ENCODE data around the gene UCN3. TPM values are rescaled to one million over a fixed set of nuclear protein-coding genes. Genes with fewer than 3 reads are reported as not detected.
"Not testable (repeated sequence)": the region's sequence is repeated elsewhere in the genome, so short reads cannot be mapped to it uniquely, and the experiment has no call there.

UCN3 gene
- total RNA-seq, 1 experiment from 2014 or later = not detected

DNA sequence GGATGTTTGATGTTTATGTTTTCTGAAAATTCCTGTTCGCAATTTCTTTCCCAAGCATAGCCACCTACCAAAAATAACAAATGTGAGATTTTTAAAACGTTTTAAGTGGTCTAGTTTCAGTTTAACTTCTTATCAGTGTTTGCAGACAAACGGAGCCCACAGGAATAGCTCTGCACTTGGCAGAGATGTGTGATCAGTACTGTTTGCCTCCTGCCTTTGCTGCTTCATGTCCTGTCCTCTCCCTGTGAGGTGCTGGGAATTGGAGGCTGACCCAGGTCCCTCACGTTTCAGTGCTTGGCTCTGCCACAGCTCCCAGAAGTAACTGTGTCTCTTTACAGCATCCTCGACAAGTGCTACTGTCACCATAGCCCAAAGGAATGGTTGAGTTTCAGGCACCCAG lies 1.2 kb downstream of the UCN3 start:
- DNase-seq (ENCODE audit: low read depth) = no peak

DNA sequence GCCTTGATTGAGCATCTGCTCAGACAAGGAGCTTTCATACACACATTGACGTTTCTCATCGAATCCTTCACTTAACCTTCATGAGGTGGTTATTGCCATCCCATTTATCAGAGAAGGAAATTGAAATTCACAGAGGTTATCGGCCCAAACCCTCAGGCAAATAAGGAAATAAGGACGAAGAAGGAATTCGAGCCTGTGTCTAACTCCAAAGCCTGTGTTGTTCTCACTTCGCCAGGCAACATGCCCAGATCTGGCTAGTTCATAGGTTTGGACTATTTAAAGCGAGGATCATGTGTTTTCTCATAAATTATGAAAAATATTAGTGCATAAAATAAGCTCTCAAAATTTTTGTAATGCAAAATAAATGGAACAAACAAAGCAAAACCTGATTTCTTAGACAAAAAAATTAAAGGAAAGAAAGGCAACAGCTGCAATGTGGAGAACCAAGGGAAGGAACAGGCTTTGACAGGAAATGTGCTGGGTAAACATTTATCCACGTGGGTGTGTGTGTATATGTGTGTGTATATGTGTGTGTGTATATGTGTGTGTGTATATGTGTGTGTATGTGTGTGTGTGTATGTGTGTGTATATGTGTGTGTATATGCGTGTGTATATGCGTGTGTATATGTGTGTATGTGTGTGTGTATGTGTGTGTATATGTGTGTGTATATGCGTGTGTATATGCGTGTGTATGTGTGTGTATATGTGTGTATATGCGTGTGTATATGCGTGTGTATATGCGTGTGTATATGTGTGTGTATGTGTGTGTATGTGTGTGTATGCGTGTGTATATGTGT lies 4.8 kb downstream of the UCN3 start:
- DNase-seq (ENCODE audit: low read depth) = no peak

DNA sequence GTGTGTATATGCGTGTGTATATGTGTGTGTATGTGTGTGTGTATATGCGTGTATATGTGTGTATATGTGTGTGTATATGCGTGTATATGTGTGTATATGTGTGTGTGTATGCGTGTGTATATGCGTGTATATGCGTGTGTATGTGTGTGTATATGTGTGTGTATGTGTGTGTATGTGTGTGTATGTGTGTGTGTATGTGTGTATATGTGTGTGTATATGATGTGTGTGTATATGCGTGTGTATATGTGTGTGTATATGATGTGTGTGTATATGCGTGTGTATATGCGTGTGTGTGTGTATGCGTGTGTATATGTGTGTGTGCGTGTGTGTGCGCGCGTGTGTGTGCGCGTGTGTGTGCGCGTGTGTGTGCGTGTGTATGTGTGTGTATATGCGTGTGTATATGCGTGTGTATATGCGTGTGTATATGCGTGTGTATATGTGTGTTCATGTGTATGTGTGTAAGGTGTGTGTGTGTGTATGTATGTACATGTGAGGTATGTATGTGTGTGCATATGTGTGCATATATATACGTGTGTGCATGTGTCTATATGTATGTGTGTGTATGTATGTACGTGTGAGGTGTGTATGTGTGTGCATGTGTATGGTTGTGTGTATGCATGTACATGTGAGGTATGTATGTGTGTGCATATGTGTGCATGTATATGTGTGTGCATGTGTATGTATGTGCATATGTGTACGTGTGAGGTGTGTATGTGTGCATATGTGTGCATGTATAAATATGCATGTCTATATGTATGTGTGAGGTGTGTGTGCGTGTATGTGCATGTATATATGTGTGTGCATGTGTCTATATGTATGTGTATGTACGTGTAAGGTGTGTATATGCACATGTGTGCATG lies 6.0 kb downstream of the UCN3 start:
- no peak for DNase-seq (ENCODE audit: low read depth)

DNA sequence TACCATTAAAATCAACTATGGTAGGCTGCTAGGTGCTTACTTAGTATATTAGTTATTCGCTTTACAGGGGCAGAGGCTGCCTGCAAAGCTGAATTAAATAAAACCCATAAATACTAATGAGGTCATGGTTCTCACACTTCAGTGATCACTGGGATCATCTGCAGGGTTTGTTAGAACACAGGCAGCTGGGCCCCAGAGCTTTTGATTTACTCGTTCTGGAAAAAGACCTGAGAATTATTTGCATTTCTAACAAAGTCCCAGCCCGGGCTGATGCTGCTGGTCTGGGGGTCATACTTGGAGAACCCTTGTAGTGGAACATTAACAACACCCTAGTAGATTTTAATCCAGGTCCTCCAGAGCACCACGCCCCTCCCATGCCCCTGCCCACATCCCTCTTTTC lies 8.5 kb downstream of the UCN3 start:
- no peak for DNase-seq (ENCODE audit: low read depth)

DNA sequence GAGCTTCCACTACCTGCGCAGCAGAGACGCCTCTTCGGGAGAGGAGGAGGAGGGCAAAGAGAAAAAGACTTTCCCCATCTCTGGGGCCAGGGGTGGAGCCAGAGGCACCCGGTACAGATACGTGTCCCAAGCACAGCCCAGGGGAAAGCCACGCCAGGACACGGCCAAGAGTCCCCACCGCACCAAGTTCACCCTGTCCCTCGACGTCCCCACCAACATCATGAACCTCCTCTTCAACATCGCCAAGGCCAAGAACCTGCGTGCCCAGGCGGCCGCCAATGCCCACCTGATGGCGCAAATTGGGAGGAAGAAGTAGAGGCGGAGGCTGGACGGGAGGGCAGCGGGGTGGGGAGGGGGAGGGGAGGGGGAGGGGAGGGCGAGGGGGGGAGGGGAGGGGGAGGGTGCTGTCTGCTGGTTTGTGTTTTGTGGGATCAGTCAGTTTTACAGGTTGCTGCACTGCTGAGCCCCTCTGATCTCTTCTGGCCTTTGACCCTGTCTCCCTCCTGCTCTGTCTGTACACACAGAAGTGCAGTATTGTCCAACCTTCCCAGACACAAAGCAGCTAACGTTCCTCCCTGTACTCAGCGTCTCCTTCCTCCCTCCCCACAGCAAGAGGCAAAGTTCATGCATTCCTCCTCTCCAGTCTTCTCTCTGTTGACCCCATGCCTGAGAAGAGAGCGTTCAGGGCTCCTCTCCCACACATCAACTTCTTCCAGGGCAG lies 9.3 kb downstream of the UCN3 start:
- DNase-seq (ENCODE audit: low read depth) = no peak

DNA sequence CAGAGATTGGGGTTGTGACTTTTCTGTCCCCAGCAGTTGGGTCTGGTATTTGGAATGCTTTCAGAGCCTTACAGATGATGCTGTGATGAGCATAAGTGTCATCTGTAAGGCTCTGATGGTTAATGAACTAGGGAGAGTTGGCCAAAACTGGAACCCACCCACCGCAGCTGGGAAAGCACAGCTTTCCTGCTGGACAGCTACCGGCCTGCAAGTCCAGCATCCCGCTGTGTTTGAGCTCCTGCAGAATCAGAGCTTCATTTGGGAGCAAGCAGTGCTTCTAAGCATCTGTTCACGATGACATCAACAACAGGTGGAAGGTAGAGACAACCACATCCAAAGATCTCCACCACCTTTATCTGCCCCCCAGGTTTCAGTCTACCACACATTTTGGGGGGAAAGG lies 11.7 kb downstream of the UCN3 start:
- DNase-seq (ENCODE audit: low read depth) = no peak

DNA sequence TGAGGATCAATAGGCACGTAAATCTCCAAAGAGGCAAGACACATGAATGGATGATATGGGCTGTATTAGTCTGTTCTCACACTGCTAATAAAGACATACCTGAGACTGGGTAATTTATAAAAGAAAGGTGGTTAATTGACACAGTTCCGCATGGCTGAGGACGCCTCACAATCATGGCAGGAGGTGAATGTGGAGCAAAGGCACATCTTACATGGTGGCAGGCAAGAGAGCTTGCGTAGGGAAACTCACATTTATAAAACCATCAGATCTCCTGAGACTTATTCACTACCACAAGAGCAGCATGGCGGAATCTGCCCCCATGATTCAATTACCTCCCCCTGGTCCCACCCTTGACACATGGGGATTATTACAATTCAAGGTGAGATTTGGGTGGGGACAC lies 14.4 kb downstream of the UCN3 start:
- not testable (repeated sequence) for DNase-seq (ENCODE audit: low read depth)

DNA sequence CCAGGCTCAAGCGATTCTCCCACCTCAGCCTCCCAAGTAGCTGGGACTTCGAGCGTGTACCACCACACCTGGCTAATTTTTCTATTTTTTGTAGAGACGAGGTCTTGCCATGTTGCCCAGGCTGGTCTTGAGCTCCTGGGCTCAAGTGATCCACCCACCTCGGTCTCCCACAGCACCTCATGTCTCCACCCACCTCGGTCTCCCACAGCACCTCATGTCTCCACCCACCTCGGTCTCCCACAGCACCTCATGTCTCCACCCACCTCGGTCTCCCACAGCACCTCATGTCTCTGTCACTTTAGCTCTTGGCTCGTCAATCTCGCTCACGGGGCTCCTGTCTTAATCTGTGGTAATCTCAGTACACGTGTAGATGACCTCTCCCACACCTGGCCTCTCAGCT lies 15.6 kb downstream of the UCN3 start:
- DNase-seq (ENCODE audit: low read depth) = not testable (repeated sequence)

DNA sequence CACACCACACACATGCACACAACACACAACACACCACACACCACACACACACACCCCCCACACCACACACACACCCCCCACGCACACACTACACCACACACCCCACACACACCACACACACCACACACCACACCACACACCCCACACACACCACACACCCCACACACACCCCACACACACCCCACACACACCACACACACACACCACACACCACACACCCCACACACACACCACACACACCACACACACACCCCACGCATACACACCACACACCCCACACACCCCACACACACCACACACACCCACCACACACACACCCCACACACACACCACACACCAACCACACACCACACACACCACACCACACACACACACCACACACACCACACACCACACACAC lies 16.4 kb downstream of the UCN3 start:
- DNase-seq (ENCODE audit: low read depth) = no peak

DNA sequence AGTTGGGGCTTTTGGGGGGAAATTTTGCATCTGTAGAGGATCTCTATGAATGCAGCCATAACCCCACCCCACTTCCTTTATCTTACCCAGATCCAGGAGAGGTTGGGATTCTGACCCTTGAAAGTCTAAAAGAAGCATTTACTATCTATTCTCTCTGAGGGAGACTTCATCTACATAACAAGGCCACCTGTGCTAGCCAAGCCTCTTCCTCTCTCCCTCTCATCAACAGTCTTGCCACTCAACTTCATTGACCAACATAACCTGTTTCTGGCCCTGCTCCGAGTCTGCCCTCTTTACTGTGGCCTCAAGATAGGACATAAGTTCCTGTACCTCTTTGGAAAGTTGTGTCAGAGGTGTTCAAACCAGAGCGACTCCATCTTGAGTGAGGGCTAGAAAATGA lies 20.5 kb downstream of the UCN3 start:
- no peak for DNase-seq (ENCODE audit: low read depth)

DNA sequence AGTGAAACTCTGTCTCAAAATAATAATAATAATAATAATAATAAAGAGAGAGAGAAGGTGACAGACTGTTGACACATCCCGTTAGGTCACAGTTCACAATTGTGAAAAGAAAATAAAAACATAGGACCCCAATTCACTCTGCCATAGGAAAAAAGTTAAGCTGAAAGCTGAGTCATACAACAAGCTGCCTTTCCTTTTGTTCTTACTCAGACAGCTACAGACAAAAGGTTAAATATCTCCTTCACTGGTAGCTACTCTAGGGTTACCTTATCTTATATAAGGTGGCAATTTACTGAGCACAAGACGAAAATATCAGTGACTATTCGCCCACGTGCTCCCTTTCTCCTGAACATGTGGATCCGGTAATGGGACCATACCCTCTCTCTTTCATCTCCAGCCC lies 22.4 kb downstream of the UCN3 start:
- no peak for DNase-seq (ENCODE audit: low read depth)

DNA sequence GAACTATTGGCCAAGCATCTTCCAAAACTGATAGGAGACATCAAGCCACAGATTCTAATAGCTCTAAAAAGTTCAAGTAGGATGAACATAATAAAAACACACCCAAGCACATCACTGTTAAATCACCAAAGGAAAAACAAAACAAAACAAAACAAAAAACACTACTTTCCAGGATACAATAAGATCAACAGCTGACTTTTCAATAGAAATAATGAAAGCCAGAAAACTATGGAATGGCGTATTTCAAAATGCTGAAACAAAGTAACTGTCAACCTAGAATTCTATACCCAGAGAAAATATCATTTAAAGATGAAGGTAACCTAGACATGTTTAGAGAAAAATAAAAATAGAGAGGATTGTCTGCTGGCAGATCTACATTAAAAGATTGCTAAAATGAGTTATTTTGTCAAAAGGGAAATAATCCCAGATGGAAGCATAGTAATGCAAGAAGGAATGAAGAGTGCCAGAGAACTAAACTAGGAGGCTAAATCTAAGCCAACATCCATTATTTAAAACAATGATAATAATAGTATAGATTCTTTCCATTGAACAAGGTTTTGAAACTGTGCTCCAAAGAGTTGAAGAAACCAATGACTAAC lies 25.9 kb downstream of the UCN3 start:
- no peak for DNase-seq (ENCODE audit: low read depth)

DNA sequence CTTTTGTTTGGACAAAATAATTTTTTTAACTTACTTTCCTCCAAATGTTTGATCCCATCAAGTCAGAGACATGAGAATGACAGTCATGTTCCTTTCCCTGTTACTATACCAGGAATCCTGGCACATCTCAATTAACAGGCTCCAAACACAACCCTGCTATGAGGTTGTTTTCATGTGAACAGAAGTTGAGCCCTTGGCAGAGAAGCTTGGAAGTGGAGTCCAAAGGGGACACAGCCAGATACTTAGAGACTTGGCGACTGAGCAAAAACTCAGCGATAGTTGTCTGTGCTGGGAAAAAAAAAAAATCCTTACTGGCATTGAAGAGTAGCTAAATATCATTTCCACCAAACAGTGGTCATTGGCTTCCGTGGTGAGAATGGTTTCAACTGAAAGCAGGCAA lies 27.0 kb downstream of the UCN3 start:
- no peak for DNase-seq (ENCODE audit: low read depth)

DNA sequence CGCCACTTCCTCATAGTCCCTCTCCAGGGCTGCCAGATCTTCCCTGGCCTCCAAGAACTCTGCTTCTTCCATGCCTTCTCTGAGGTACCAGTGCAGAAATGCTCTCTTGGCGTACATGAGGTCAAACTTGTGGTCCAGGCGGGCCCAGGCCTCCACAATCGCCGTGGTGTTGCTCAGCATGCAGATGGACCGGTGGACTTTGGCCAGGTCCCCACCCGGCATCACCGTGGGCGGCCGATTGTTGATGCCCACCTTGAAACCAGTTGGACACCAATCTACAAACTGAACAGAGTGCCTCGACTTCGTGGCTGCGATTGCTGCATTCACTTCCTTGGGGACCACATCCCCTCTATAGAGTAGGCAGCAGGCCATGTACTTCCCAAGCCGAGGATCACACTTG lies 28.8 kb downstream of the UCN3 start:
- DNase-seq (ENCODE audit: low read depth) = no peak

DNA sequence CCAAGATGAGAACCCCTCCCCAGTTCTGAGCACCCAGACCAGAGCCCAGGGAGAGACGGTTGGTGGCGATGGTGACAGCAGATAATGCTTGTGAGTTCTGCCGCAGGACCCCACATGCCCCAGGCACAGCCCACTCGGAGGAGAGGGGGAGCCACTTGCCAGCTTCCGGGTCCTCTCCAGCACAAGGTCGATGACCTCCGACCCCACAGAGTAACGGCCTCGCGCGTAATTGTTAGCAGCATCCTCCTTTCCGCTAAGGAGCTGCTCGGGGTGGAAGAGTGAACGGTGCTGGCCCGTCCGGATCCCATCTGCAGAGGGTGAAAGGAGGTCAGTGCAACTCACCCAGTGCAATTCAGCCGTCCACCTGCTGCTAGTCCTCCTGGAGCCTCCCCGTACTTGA lies 30.4 kb downstream of the UCN3 start:
- no peak for DNase-seq (ENCODE audit: low read depth)

DNA sequence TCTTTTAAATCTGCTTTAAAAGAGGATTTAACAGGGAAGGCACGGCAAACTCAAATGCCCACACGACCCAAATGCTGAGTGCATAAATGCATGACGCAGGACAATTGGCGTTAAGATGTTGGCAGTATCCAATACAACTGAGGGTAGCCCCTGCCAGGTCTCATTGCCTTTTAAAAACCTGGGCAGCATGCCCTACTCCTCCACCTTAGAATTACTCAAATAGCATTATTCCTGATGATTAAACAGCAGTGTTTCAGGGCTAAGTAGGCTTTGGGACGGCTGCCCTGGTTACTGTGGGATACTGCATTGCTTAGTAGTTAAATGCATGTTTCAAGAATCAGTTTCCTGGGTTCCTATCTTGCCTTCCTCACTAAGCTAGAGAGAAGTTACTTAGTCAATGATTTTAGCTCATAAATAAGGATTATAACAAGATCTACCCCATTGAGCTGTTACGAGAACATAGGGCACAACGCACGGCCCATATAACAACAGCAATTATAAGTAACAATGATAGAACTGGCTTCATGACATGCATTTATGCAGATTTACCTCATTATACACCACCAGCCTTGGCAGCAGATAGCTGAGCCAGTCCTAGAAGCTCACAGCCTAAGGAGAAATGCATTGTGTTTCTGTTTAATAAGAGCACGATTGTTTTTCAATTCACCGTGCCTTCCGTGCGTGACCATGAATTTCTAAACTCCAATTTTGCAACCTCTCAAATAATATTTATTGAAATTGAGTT lies 32.0 kb downstream of the UCN3 start:
- peak; percentile 47 for DNase-seq (ENCODE audit: low read depth)

DNA sequence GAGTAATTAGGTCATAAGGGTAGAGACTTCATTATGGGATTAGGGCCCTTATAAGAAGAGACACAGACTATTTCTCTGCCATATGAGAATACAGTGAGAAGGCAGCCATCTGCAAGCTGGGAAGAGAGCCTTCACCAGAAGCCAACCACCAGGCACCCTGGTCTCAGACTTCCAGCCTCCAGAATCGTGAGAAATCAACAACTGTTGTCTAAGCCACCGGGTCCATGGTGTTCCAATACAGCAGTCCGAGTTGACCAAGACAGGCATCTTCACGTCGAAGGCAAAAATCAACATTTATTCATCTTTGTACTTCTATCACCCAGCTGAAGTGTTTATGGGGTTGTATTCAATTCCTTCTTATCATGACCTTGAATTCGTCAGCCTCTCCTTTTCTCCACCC lies 34.6 kb downstream of the UCN3 start:
- DNase-seq (ENCODE audit: low read depth) = no peak

DNA sequence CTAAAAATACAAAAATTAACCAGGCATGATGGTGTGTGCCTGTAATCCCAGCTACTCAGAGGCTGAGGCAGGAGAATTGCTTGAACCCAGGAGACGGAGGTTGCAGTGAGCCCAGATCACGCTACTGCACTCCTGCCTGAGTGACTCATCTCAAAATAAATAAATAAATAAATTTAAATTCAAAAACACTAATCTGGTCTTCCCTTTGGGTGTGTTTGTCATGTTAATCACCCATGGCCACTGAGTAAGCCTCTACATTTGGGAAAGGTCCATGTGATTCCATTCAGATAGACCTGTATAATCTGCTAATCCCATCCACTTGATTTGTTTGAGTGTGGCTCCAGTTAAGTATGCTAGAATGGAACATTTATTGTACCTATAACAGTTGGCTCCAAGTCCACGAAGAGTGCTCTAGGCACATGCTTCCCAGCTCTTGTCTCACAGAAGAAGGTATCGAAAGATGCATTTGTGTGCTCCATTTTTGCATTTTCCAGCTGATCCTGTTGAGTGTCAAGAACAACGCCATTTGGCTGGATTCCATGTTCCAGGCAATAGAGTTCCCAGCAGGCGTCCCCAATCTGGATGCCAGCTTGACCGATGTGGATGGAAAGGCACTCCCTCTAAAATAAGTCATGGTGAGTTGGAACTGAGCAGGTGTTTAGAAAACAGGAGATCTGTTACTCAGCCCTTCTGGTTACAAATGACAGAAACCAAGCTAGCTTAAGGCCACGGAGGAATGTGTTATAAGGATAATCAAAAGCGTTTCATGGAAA lies 35.9 kb downstream of the UCN3 start:
- no peak for DNase-seq (ENCODE audit: low read depth)

DNA sequence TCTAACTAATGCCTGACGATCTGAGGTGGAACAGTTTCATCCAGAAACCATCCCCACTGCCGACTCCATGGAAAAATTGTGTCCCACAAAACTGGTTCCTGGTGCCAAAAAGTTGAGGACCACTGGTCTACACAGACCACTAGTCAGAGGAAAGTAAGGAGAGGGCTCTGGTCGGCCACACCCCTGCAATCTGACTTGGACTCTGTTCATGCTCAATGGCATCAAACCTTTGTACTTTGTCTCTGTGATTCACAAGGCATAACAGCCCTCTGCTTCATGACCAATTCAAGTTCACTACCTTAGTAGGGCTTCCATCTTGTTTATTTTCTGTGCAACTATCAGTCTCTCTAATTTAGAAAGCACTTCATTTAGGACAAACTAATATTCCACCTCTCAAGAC lies 38.0 kb downstream of the UCN3 start:
- DNase-seq (ENCODE audit: low read depth) = no peak

DNA sequence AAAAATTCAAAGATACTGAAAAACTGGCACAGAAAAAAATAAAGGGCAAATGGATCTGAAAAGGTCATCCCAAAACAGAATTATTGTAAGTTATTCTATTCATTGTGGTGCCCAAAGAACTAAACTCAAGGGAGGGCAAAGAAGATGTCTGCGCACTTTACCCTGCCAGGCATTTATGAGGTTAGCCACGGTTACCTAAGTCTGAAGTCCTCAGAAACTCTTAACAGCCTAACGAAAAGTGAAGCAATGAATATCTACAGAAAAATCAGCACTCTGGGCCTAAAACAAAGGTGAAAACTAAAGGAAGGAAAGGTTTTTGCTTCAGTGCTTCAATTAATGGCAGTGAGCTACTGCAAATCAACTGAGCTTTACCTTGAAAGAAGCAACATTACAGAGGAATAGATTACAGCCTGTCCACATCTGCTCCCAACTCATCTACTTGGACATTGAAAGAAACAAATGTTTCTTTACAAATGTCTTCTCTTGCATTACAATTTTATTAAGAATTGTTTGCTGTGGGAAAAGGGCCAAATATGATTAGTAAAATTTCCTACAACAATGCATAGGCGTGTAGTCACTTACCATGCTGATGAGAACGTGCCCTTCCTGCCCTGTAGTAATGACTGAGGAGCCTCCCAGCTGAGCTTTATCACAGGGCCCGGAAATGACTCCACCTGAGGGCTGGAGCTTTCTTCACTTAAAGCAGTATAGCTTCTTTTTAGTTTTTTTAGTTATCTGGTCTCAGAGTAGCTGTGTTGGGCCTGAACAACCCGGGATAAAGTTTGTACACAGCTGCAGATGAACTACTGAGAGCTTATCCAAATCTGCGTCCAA lies 39.7 kb downstream of the UCN3 start, which contains the start of gene TUBAL3:
TUBAL3 (minus strand) TSS at position 621 of the 834 bp plus-strand sequence; CDS start at position 585, 36 bp downstream.
- no peak for DNase-seq (ENCODE audit: low read depth)
